Posterior cingulate gyrus (tissue), 11 donors: ENCODE data around the gene RGS3.
"Not testable (repeated sequence)": the region's sequence is repeated elsewhere in the genome, so short reads cannot be mapped to it uniquely, and the experiment has no call there.

Experiments
- DNase-seq, 10 donors: peaks; one replicate each; pipeline versions ENCODE4 v3.0.0 to v3.0.0-alpha.2; 2020 to 2021; ENCODE audit warnings: mixed read lengths in 3 of 10
- intact Hi-C: fragments of 100-400 bp; cut with DNase I; formaldehyde crosslinking; loops from one replicate; pipeline ENCODE4 v1.15.1; 2023

RGS3 gene

DNA sequence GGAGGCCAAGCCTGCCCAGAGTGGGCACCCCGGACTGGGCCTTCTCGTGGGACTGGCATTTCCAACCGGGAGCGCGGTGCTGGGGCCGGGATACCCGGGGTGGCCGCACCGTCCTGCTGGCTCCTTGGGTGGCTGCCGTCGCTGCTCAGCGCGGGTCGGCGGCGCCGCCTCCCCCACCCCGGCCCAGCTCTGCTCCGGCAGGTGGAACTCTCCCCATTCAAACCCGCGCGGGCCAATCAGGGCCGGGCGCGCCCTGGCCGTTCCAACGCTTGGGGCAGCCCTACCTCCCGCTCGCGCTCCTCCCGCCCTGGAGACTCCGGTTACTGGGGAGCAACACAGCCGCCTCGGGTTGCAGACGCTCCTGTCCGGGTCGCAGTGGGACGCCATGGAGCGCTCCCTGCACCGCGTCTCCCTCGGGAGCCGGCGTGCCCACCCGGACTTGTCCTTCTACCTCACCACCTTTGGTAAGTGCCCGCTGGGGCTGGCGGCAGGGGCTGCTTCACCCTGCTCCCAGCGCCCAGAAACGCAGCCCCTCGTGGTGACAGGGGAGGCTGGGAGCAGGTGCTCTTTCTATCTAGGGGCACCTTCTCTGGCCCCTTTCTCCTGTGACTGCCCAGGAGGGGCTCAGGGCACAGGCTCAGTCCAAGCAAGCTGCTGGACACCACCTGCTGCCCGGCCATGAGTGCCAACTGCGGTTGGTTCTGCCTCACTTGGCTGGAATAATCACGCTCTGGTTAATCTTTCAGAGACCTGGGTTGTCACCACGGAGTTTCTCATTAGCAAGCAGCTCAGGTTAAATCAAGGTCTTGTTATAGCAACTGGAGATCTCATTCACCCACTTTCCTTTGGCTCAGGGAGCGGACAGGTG is at the start of gene RGS3:
RGS3 (plus strand) TSS at position 310 of the 868 bp plus-strand sequence; CDS start at position 386, 76 bp downstream.
- peak in 5 of 10 donors; percentile 21 to 83 (median 74) for DNase-seq
- intact Hi-C loops: no loop called here

DNA sequence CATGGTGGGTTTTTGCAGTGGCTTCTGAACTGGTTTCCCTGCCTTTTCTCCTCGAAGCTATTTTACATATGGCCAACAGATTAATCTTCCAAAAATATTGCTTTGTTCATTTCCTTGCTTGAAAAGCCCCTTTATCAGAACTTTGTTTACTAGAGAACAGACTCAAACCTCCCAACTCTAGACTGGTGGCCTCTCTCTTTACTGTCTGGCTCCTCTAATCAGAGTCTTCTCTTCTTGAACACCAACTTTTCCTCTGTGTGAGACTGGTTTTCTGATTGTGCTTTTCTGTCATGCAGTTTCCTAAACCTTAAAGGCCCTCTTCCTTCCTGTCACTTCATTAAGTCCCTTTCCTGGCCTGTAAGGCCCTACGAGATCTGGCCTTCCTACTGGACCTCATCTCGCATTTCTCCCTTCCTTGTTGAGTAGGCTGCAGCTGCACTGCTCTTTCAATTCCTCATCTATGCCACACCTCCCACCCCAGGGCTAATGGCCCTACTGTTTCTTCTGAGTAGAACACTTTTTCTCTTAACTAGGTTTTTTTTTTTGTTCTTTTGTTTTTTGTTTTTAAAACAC is 47.3 kb upstream of the RGS3 start:
- intact Hi-C loops: loop anchor here (10.0 kb wide), 1 partner anchor 361 kb away; the partner anchor contains the start of gene ZFP37
- no peak for DNase-seq

DNA sequence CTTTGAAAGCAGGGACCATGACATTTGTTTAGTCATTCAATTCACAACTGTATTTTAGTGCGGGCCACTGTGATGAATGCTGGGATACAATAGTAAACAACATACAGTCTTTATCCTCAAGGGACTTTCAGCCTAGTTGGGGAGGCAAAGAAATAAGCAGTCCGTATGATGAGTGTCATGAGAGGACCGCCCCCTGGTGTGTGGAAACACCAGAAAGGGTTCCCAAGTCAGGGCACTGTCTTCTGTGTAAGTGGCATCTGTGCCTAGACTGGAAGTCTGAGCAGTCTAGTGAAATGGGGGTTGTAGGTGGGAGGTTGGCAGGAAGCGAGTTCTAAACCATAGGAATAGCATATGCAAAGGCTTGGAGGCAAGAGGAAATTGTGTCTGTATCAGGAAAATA is 46.2 kb upstream of the RGS3 start:
- intact Hi-C loops: loop anchor here (10.0 kb wide), 1 partner anchor 363 kb away; the partner anchor contains the start of gene ZFP37

DNA sequence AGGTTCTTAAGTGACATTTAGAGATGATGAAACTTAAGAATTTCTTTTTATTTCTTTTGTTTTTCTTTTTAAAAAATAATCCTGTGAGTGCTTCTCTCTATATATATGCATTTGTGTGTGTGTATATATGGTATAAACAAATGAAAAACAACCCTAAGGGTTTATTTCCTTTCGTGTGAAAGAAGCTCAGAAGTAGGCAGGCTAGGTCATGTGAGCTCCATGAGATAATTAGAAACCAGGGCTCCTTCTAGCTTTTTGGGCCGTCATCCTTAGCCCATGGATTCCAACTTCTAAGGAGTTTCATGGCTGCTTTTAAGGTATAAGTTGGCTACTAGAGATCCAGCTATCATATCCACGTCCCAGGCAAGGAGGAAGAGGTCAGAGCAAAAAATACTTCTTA is 41.8 kb upstream of the RGS3 start:
- DNase-seq: no peak
- intact Hi-C loops: no loop called here

More for the DNA sequence above, 46.2 kb upstream of the RGS3 start:
- DNase-seq: peak in 1 of 10 donors; percentile 9

- peak in 1 of 10 donors; percentile 22 for DNase-seq
- intact Hi-C loops: no loop called here
Observed at GRCh38 chr9:113425072-113425471, 38.5 kb upstream of the RGS3 start.

GRCh38 chr9:113426701-113427100 is 36.8 kb upstream of the RGS3 start:
- DNase-seq: peak in 1 of 10 donors; percentile 21
- intact Hi-C loops: no loop called here

GRCh38 chr9:113427629-113428028 is 35.9 kb upstream of the RGS3 start:
- intact Hi-C loops: no loop called here
- DNase-seq: no peak

DNA sequence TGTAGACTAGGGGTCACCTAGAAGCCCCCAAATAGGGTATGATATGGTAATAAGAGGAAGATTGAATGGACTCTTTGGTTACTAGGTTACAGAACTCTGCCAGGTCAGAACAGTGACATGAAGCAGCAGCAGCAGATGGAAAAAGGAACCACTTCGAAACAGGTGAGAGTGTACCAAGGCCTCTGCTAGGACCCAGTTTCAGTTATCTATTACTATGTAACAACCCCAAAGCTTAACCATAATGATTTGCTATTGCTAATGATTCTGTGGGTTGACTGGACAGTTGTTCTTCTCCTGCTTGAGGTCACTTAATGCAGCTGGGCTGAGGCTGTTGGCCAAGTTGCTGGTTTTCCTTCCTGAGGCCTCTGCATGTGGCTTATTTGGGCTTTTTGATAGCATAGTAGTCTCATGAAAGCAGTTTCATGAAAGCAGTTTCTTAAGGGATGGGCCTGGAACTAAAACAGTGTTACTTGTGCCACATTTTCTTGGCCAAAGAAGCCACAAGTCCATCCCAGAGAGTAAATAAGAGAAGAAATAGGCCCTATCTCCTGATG is 35.4 kb upstream of the RGS3 start:
- intact Hi-C loops: no loop called here
- no peak for DNase-seq

DNA sequence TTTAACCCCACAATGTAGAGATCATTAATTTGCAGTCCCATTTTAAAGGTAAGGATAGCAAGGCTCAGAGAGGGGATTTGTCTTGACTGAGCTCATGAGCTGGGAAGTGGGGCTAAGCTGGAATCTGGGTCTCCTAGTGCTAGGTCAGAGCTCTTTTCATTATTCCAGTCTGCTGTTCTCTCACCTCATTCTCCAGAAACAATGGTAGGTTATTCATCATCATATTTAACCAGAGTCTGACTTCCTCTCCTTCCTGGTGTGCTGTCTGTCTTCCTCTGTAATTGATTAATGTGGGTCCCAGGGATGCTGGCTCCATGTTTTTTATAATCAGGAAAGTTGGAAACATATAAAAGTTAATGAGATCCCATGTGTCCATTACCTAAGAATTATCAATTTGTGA is 32.3 kb upstream of the RGS3 start:
- intact Hi-C loops: no loop called here
- DNase-seq: no peak

DNA sequence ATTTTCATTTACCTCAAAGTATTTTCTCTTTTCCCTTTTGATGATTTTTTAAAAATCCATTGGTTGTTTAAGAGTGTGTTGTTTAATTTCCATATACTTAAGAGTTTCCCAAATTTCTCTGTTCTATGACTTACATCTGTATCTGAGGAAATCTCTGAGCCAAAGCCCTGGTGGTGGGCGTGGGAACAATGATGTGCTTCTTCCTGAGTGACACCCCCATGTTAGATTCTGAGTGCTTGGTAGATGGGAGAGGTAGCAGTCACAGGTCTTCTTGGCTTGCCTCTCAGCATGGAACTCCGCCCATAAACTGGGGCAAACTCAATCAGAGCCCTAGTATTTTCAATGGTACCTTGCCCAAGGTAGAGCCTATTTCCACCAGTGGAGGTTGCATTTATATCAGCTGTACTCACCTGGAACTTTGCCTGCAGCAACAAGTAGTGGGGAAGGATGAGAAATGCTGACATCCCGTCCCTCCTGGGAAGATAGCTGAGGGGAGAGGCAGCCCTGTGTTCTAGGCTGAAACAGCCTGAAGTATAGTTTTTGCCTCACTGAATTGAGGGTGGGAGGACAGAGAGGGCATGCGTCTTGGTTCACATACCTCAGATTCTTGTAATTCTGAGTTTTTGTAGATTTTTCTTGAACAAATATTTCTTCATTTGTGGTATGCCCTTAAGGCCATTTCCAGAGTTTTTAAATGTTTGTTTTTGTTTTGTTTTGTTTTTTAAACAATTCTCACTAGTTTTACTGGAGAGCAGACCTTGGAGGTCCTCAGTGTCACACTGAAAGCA is 26.6 kb upstream of the RGS3 start:
- intact Hi-C loops: no loop called here

GRCh38 chr9:113437716-113438115 is 25.8 kb upstream of the RGS3 start:
- intact Hi-C loops, DNase-seq: not testable (repeated sequence)

More for the DNA sequence above, 26.6 kb upstream of the RGS3 start:
- no peak for DNase-seq

- DNase-seq: no peak
- intact Hi-C loops: no loop called here
Observed at GRCh38 chr9:113444736-113445135, 18.8 kb upstream of the RGS3 start.

- no peak for DNase-seq
- intact Hi-C loops: loop anchor here (2.0 kb wide), 3 partner anchors 136 to 212 kb away; no protein-coding TSS in a partner anchor
Observed at GRCh38 chr9:113446323-113446740, 17.2 kb upstream of the RGS3 start.

- DNase-seq: no peak
- intact Hi-C loops: no loop called here
Observed at GRCh38 chr9:113449376-113449775, 14.2 kb upstream of the RGS3 start.

DNA sequence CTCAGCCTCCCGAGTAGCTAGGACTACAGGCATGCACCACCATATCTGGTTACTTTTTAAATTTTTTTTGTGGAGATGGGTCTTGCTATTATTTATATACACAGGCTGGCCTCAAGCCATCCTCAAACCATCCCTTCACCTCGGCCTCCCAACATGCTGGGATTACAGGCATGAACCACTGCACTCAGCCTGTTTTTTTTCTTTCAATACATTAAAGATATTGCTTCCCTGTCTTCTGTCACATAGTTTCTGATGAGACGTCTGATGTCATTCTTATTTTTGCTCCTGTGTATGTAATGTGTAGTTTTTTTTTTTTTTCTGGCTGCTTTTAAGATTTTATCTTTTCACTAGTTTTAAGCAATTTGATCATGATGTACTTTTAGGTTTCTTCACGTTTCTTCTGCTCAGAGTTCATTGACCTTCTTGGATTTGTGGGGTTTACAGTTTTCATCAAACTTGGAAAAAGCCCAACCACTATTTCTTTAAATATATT is 11.4 kb upstream of the RGS3 start:
- no peak for DNase-seq
- intact Hi-C loops: no loop called here

- intact Hi-C loops: no loop called here
- DNase-seq: no peak
Observed at GRCh38 chr9:113454914-113455761, 8.4 kb upstream of the RGS3 start.

GRCh38 chr9:113456235-113456634 is 7.3 kb upstream of the RGS3 start:
- intact Hi-C loops: no loop called here

DNA sequence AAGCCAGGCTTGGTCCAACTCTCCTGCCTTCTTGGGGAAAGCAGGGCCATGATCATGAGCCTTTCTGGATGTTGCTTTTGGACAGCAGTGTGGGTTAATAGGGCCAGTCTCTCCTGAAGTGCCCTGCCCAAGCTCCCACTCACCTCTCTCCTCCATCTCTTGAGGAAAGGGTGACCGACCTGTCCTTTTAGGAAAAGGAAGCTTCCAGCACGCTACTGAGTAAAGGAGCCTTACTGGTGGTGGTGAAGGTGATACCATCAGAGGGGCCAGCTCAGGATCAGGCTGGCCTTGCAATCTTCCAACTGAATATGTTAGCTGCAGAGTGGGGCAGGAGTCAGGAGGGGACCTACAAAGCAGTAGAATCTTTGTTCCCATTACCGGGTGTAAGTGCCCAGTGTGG is 2.2 kb upstream of the RGS3 start:
- intact Hi-C loops: no loop called here

More at GRCh38 chr9:113456235-113456634, 7.3 kb upstream of the RGS3 start:
- DNase-seq: no peak

GRCh38 chr9:113461943-113462342 is 1.6 kb upstream of the RGS3 start:
- intact Hi-C loops: no loop called here
- no peak for DNase-seq

More for the DNA sequence above, 2.2 kb upstream of the RGS3 start:
- DNase-seq: no peak
